Panc1 (cell line): ENCODE measurements around the gene CAMK4. TPM values are rescaled to one million over a fixed set of nuclear protein-coding genes. Genes with fewer than 3 reads are reported as not detected.
"Not testable (repeated sequence)": the region's sequence is repeated elsewhere in the genome, so short reads cannot be mapped to it uniquely, and the experiment has no call there.

ENCODE experiments used
- ATAC-seq: fragments of 200-7000 bp; cut with Tn5 transposase; 2 replicates; pipeline ENCODE4 v1.9.1; 2020; ENCODE audit warnings: mild to moderate bottlenecking, moderate library complexity
- BruUV-seq: library from RNA; stranded (reverse); fragments of 400-500 nt; replicated peaks from 2 replicates; lab custom pipeline; 2021; lab: Mats Ljungman, UMichigan
- CTCF ChIA-PET: fragments of 300-600 bp; sonication (Branson Sonifier 250); formaldehyde crosslinking; loops from one replicate; lab custom pipeline; 2022; ENCODE audit warnings: antibody characterized with exemption; lab: Charles Lee
- POLR2A ChIA-PET: fragments of 300-600 bp; sonication (Branson Sonifier 250); formaldehyde crosslinking; loops from one replicate; lab custom pipeline; 2022; ENCODE audit warnings: antibody characterized with exemption; lab: Charles Lee
- DNase-seq: peaks from one replicate; pipeline ENCODE4 v3.0.0-alpha.2; 2010; ENCODE audit warnings: low read depth, low spot score
- H3K27ac ChIP-seq: 2 replicates; pipeline ENCODE4 v1.5.1; 2011; ENCODE audit warnings: mild to moderate bottlenecking, low read length, inconsistent platforms
- H3K27me3 ChIP-seq: fragments of 200-500 bp; sonication (Bioruptor generic); 2 replicates; pipeline ENCODE4 v1.6.0; 2014; ENCODE audit warnings: low read length, inconsistent platforms; ENCODE audit not compliant: control insufficient read depth, insufficient read depth
- H3K36me3 ChIP-seq: fragments of 200-500 bp; sonication (Bioruptor generic); 2 replicates; pipeline ENCODE4 v1.5.1; 2014; ENCODE audit warnings: inconsistent platforms, mild to moderate bottlenecking, low read length, moderate library complexity; ENCODE audit not compliant: control insufficient read depth, insufficient read depth
- H3K4me1 ChIP-seq: 2 replicates; pipeline ENCODE4 v1.5.1; 2011; ENCODE audit warnings: inconsistent platforms, mild to moderate bottlenecking, low read length, moderate library complexity; ENCODE audit not compliant: control insufficient read depth, insufficient read depth
- H3K4me3 ChIP-seq, 2 experiments: 2 replicates each; pipeline ENCODE4 v1.5.1; 2011 to 2012; ENCODE audit warnings: low read depth in 2 of 2, low read length in 2 of 2, mild to moderate bottlenecking in 2 of 2, inconsistent platforms in 1 of 2, moderate library complexity in 1 of 2
- H3K9me3 ChIP-seq: fragments of 200-500 bp; sonication (Bioruptor generic); 2 replicates; pipeline ENCODE4 v1.5.1; 2014; ENCODE audit warnings: low read depth, mild to moderate bottlenecking, inconsistent platforms, low read length, moderate library complexity; ENCODE audit not compliant: control insufficient read depth, insufficient read depth
- CTCF ChIP-seq: fragments of 450-650 bp; IDR thresholded peaks from 2 replicates; pipeline ENCODE4 v1.5.1; 2017; ENCODE audit warnings: mild to moderate bottlenecking
- POLR2AphosphoS5 ChIP-seq: IDR thresholded peaks from 2 replicates; pipeline ENCODE4 v1.6.1; 2012; ENCODE audit warnings: mild to moderate bottlenecking, low read depth, low read length, moderate library complexity
- REST ChIP-seq, 2 experiments: IDR thresholded peaks; 2 replicates each; pipeline ENCODE4 v1.6.1; 2011 to 2012; ENCODE audit warnings: low read depth in 2 of 2, control low read depth in 1 of 2, low read length in 1 of 2, mild to moderate bottlenecking in 1 of 2, moderate library complexity in 1 of 2; ENCODE audit not compliant: insufficient read depth in 1 of 2
- SIN3A ChIP-seq: IDR thresholded peaks from 2 replicates; pipeline ENCODE4 v1.6.1; 2012; ENCODE audit warnings: low read depth, mild to moderate bottlenecking, low read length, moderate library complexity, borderline replicate concordance; ENCODE audit not compliant: insufficient read depth
- TCF7L2 ChIP-seq: IDR thresholded peaks from 2 replicates; pipeline ENCODE4 v1.6.1; 2011; ENCODE audit warnings: mild to moderate bottlenecking, low read depth, low read length, inconsistent platforms
- in situ Hi-C: cut with HindIII; loops from 2 replicates; pipeline ENCODE4 v1.10.0; 2016; ENCODE audit warnings: low sequenced_read_pairs, low pct_unique_long_range_greater_than_20kb
- intact Hi-C: fragments of 100-400 bp; cut with micrococcal nuclease; formaldehyde crosslinking; loops from one replicate; pipeline ENCODE4 v1.10.0; 2022; ENCODE audit not compliant: unreplicated experiment
- total RNA-seq: library from RNA; stranded (reverse); gene quantifications from one replicate; pipeline ENCODE4 v1.2.1, GENCODE V29; 2021; ENCODE audit not compliant: unreplicated experiment

Gene CAMK4
- total RNA-seq, 1 experiment from 2014 or later = 0.39 TPM

GRCh38 chr5:111408817-111409216, 184.6 kb downstream of the CAMK4 start:
- in situ Hi-C loops = no loop called here
- no peaks in the 10 kb centered on the region for H3K9me3 ChIP-seq
- H3K27ac ChIP-seq = no peak overlapping the region
- ATAC-seq (no peak), DNase-seq (no peak)
- TF ChIP-seq TCF7L2 = no peak
- no peak for TF ChIP-seq REST (IDR thresholded peaks at IDR 0.05; ENCODE audit: insufficient read depth in 1 of 2, low read depth in 2 of 2, low read length in 1 of 2)
- no peak for TF ChIP-seq SIN3A
- TF ChIP-seq POLR2AphosphoS5 = no peak
- no peak for TF ChIP-seq CTCF
- no peaks in the 10 kb centered on the region for H3K4me1 ChIP-seq
- ChIA-PET CTCF (no interaction called here), POLR2A (no interaction called here)
- no peaks in the 10 kb centered on the region for H3K27me3 ChIP-seq
- H3K4me3 ChIP-seq = no peak overlapping the region
- no TSS peak for BruUV-seq
- intact Hi-C loops = no loop called here
- H3K36me3 ChIP-seq = no peaks in the 10 kb centered on the region

DNA sequence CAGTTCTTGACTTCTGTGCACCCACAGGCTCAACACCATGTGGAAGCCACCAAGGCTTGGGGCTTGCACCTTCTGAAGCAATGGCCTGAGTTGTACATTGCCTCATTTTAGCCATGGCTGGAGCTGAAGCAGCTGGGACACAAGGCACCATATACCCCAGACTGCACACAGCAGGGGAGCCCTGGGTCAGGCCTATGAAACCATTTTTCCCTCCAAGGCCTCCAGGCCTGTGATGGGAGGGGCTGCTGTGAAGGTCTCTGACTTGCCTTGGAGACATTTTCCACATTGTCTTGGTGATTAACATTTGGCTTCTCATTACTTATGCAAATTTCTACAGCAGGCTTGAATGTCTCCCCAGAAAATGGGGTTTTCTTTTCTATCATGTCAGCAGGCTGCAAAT, 185.1 kb downstream of the CAMK4 start:
- POLR2A ChIA-PET, CTCF ChIA-PET, in situ Hi-C loops, H3K4me3 ChIP-seq, H3K9me3 ChIP-seq, H3K27ac ChIP-seq, ATAC-seq, H3K27me3 ChIP-seq, DNase-seq, BruUV-seq, H3K36me3 ChIP-seq, intact Hi-C loops, H3K4me1 ChIP-seq: not testable (repeated sequence)

- POLR2A ChIA-PET, H3K27me3 ChIP-seq, intact Hi-C loops, H3K4me1 ChIP-seq, H3K27ac ChIP-seq, in situ Hi-C loops, ATAC-seq, CTCF ChIA-PET, DNase-seq, H3K4me3 ChIP-seq, H3K36me3 ChIP-seq, BruUV-seq, H3K9me3 ChIP-seq: not testable (repeated sequence)
These were observed 185.9 kb downstream of the CAMK4 start for GRCh38 chr5:111410067-111410466.
